ENCODE results near the gene ARAP1. TPM values are rescaled to one million over a fixed set of nuclear protein-coding genes. Genes with fewer than 3 reads are reported as not detected.

The ARAP1 gene
- total and polyA plus RNA-seq, 8 donors, result 32.2 to 201 (median 69.8) TPM

DNA sequence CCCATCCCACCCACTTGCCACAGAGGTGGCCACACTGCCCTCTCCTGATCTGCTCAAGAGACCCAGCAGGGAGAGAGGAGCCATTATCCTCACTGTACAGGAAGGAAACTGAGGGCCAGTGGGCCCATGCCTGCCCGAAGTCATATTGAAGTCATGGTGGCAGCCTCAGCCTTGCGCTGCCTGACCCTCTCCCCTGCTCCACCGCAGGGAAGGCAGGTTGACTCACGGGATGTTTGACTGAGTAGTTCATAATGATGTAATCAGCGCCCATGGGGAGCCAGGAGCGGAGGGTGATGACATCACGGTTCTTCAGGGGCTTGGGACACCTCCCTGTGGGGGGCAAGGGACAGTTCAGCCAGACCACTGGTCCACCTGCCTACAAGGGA lies 6.1 kb upstream of the ARAP1 start:
- WGBS, 5 donors, result 74 to 93% (median 85%) methylated on average over 7 of the region's 7 CpGs
- peak overlapping the region in 2 of 5 donors; percentile 22 to 63 for H3K27ac ChIP-seq
- H3K4me1 ChIP-seq, result peaks cover 8 to 69% (median 27%) of the 10 kb centered on the region in 4 donors
- H3K9me3 ChIP-seq, result no peaks in the 10 kb centered on the region
- no peaks in the 10 kb centered on the region for H3K27me3 ChIP-seq
- no peak overlapping the region for H3K4me3 ChIP-seq
- peaks cover 30 to 66% (median 59%) of the 10 kb centered on the region in 4 donors for H3K36me3 ChIP-seq
- intact Hi-C loops (cut with DNase I; ENCODE audit: low total_unique reads), result no loop called here
- no peak for DNase-seq
- TF ChIP-seq POLR2AphosphoS5 (IDR thresholded peaks at IDR 0.05) (no peak), POLR2A (IDR thresholded peaks at IDR 0.05) (no peak), EP300 (IDR thresholded peaks at IDR 0.05) (no peak)
- TF ChIP-seq, protein P1, sequence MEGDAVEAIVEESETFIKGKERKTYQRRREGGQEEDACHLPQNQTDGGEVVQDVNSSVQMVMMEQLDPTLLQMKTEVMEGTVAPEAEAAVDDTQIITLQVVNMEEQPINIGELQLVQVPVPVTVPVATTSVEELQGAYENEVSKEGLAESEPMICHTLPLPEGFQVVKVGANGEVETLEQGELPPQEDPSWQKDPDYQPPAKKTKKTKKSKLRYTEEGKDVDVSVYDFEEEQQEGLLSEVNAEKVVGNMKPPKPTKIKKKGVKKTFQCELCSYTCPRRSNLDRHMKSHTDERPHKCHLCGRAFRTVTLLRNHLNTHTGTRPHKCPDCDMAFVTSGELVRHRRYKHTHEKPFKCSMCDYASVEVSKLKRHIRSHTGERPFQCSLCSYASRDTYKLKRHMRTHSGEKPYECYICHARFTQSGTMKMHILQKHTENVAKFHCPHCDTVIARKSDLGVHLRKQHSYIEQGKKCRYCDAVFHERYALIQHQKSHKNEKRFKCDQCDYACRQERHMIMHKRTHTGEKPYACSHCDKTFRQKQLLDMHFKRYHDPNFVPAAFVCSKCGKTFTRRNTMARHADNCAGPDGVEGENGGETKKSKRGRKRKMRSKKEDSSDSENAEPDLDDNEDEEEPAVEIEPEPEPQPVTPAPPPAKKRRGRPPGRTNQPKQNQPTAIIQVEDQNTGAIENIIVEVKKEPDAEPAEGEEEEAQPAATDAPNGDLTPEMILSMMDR (IDR thresholded peaks at IDR 0.05), result no peak

DNA sequence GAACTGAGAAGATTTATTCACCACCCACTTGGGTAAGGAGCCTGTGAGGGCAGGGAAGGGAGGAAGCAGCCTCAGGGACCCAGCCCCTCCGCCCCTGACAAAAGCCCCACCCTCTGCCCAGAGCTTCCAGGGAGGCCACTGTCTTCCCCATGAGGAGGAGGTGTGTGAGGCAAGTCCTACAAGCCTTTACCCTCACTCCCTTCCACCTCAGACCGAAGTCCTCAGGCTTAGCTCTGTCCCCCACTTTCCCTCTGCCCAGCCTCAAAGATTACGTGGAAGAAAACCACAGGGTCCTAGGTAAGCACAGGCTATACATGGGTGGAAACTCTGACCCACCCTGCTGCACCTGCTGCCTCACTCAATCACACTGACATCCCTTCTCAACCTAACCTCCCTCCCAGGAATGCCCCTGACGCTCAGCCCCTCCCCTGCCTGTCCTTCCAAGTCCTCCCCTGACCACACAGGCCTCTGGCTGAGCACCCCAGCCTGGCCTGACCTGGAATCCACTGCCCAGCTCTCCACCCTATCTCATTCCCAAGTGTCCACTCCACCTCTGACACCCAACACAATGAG lies 3.6 kb upstream of the ARAP1 start:
- Histone ChIP-seq H3K4me1 (peaks cover 15 to 78% (median 46%) of the 10 kb centered on the region in 4 donors), H3K9me3 (no peaks in the 10 kb centered on the region), H3K27me3 (no peaks in the 10 kb centered on the region), H3K27ac (no peak overlapping the region), H3K36me3 (peaks cover 27 to 58% (median 52%) of the 10 kb centered on the region in 4 donors), H3K4me3 (no peak overlapping the region)
- TF ChIP-seq, protein P1 (IDR thresholded peaks at IDR 0.05), result no peak
- TF ChIP-seq EP300 (IDR thresholded peaks at IDR 0.05) (no peak), POLR2A (IDR thresholded peaks at IDR 0.05) (no peak), POLR2AphosphoS5 (IDR thresholded peaks at IDR 0.05) (no peak)
- WGBS, 5 donors, result 79 to 88% (median 82%) methylated on average over 4 of the region's 4 CpGs
- peak in 1 of 2 donors; percentile 70 for DNase-seq
- intact Hi-C loops (cut with DNase I; ENCODE audit: low total_unique reads), result no loop called here

DNA sequence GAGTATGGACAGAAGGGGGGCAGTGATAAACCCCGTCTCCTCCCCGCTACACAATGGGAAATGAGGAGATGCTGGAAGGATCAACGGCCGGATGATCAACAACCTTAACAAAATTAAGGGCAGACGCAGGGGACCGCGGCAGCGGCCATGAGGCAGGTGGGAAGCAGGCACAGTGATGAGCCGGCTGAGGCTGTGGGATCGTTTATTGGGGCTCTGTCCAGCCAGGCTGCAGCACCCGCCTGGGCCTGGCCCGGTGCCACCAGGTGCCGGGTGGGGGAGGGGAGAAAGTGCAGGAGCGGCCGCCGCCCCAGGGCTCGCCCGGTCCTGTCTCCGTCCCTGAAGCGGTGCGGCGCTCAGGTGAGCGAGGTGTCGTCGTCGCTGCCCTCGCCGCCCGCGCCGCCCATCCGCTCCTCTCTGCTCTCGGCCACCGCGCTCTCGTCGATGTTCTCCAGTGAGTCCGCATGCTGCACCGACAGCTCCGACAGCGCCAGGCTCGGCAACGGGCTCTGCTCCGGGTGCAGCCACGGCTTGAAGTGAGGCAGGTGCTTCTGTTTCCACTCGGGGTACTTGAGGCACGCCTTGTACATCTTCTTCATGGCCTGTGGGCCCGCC lies 2.4 kb upstream of the ARAP1 start:
- Histone ChIP-seq H3K4me3 (no peak overlapping the region), H3K27ac (no peak overlapping the region), H3K36me3 (peaks cover 27 to 56% (median 51%) of the 10 kb centered on the region in 4 donors), H3K4me1 (peaks cover 15 to 78% (median 48%) of the 10 kb centered on the region in 4 donors), H3K27me3 (no peaks in the 10 kb centered on the region), H3K9me3 (no peaks in the 10 kb centered on the region)
- 73 to 78% (median 76%) methylated on average over 48 of the region's 48 CpGs for WGBS, 5 donors
- intact Hi-C loops (cut with DNase I; ENCODE audit: low total_unique reads), result no loop called here
- TF ChIP-seq POLR2AphosphoS5 (IDR thresholded peaks at IDR 0.05) (no peak), EP300 (IDR thresholded peaks at IDR 0.05) (no peak), POLR2A (IDR thresholded peaks at IDR 0.05) (no peak)
- TF ChIP-seq, protein P1 (IDR thresholded peaks at IDR 0.05), result no peak
- DNase-seq, result no peak

DNA sequence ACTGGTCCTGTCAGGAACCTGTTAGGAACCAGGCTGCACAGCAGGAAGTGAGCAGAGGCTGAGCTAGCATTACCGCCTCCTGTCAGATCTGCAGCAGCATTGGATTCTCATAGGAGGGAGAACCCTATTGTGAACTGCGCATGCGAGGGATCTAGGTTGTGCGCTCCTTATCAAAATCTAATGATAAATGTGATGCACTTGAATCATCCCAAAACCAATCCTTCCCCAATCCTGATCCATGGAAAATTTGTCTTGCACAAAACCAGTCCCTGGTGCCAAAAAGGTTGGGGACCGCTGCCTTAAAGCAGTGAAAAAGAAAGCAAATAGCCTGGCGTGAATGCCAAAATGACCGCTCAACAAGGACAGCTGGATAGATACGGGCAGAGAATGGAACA lies 1.9 kb upstream of the ARAP1 start:
- intact Hi-C loops (cut with DNase I; ENCODE audit: low total_unique reads), result no loop called here
- H3K36me3 ChIP-seq, result peaks cover 27 to 53% (median 48%) of the 10 kb centered on the region in 4 donors
- H3K4me1 ChIP-seq, result peaks cover 15 to 78% (median 44%) of the 10 kb centered on the region in 4 donors
- no peak for DNase-seq
- no peaks in the 10 kb centered on the region for H3K27me3 ChIP-seq
- H3K9me3 ChIP-seq, result no peaks in the 10 kb centered on the region
- no peak overlapping the region for H3K4me3 ChIP-seq
- TF ChIP-seq POLR2A (IDR thresholded peaks at IDR 0.05) (no peak), POLR2AphosphoS5 (IDR thresholded peaks at IDR 0.05) (no peak), EP300 (IDR thresholded peaks at IDR 0.05) (no peak)
- TF ChIP-seq, protein P1 (IDR thresholded peaks at IDR 0.05), result no peak
- 78 to 92% (median 81%) methylated on average over 8 of the region's 8 CpGs for WGBS, 5 donors
- no peak overlapping the region for H3K27ac ChIP-seq
